Neural cell (in vitro differentiated cells): ENCODE measurements around the gene TTYH1.

ENCODE experiments used
- EZH2 ChIP-seq: fragments of 200-600, 300-800 bp; shearing (Covaris generic), sonication (generic); IDR thresholded peaks from 2 replicates; pipeline ENCODE4 v1.6.1; 2014; ENCODE audit warnings: antibody characterized with exemption, low read length, borderline replicate concordance, mild to moderate bottlenecking; ENCODE audit not compliant: insufficient read depth, poor library complexity, severe bottlenecking
- POLR2AphosphoS5 ChIP-seq: IDR thresholded peaks from 2 replicates; pipeline ENCODE4 v1.6.1; 2012
- RAD21 ChIP-seq: fragments of 450-650 bp; conservative IDR thresholded peaks from 2 replicates; pipeline ENCODE4 v1.6.1; 2014; ENCODE audit warnings: antibody characterized with exemption, mild to moderate bottlenecking, moderate library complexity
- SMC3 ChIP-seq: fragments of 450-650 bp; conservative IDR thresholded peaks from 2 replicates; pipeline ENCODE4 v1.6.1; 2014; ENCODE audit warnings: antibody characterized with exemption, mild to moderate bottlenecking, moderate library complexity; ENCODE audit not compliant: poor library complexity
- TF ChIP-seq, protein P1 (sequence below): IDR thresholded peaks from 2 replicates; pipeline ENCODE4 v1.6.1; 2012; ENCODE audit warnings: borderline replicate concordance
- TF ChIP-seq, protein P2 (sequence below): fragments of 450-650 bp; IDR thresholded peaks from 2 replicates; pipeline ENCODE4 v1.5.1; 2014; ENCODE audit warnings: antibody characterized with exemption, mild to moderate bottlenecking, moderate library complexity; ENCODE audit not compliant: poor library complexity, severe bottlenecking

DNA sequence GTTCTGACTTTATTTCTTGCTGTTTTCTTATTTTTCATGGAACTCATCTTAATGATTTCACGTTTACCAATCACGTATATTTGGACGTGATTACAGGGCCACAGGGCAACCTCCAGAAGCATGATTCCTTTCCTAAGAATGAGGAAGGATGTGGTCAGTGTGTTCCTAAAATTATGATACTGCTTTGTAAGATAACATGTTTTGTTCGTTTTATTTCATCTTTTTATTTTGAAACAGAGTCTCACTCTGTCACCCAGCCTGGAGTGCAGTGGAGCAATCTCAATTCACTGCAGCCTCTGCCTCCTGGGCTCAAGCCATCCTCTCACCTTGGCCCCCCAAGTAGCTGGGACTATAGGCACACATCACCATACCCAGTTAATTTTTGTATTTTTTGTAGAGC lies 25.7 kb upstream of the TTYH1 start:
- TF ChIP-seq POLR2AphosphoS5 (no peak), RAD21 (no peak), SMC3 (no peak), EZH2 (no peak)
- TF ChIP-seq, protein P1, sequence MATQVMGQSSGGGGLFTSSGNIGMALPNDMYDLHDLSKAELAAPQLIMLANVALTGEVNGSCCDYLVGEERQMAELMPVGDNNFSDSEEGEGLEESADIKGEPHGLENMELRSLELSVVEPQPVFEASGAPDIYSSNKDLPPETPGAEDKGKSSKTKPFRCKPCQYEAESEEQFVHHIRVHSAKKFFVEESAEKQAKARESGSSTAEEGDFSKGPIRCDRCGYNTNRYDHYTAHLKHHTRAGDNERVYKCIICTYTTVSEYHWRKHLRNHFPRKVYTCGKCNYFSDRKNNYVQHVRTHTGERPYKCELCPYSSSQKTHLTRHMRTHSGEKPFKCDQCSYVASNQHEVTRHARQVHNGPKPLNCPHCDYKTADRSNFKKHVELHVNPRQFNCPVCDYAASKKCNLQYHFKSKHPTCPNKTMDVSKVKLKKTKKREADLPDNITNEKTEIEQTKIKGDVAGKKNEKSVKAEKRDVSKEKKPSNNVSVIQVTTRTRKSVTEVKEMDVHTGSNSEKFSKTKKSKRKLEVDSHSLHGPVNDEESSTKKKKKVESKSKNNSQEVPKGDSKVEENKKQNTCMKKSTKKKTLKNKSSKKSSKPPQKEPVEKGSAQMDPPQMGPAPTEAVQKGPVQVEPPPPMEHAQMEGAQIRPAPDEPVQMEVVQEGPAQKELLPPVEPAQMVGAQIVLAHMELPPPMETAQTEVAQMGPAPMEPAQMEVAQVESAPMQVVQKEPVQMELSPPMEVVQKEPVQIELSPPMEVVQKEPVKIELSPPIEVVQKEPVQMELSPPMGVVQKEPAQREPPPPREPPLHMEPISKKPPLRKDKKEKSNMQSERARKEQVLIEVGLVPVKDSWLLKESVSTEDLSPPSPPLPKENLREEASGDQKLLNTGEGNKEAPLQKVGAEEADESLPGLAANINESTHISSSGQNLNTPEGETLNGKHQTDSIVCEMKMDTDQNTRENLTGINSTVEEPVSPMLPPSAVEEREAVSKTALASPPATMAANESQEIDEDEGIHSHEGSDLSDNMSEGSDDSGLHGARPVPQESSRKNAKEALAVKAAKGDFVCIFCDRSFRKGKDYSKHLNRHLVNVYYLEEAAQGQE = no peak
- TF ChIP-seq, protein P2, sequence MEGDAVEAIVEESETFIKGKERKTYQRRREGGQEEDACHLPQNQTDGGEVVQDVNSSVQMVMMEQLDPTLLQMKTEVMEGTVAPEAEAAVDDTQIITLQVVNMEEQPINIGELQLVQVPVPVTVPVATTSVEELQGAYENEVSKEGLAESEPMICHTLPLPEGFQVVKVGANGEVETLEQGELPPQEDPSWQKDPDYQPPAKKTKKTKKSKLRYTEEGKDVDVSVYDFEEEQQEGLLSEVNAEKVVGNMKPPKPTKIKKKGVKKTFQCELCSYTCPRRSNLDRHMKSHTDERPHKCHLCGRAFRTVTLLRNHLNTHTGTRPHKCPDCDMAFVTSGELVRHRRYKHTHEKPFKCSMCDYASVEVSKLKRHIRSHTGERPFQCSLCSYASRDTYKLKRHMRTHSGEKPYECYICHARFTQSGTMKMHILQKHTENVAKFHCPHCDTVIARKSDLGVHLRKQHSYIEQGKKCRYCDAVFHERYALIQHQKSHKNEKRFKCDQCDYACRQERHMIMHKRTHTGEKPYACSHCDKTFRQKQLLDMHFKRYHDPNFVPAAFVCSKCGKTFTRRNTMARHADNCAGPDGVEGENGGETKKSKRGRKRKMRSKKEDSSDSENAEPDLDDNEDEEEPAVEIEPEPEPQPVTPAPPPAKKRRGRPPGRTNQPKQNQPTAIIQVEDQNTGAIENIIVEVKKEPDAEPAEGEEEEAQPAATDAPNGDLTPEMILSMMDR = no peak
